ENCODE measurements around the gene ZFAND2A.

Gene ZFAND2A

GRCh38 chr7:1130021-1130990 lies 29.7 kb downstream of the ZFAND2A start:
- no peak for TF ChIP-seq PKNOX1 (IDR thresholded peaks at IDR 0.05)
- TF ChIP-seq HDGF (IDR thresholded peaks at IDR 0.05; ENCODE audit: borderline replicate concordance), result no peak
- no peak for TF ChIP-seq SP1 (IDR thresholded peaks at IDR 0.05)
- no peak for TF ChIP-seq BHLHE40 (IDR thresholded peaks at IDR 0.05; ENCODE audit: borderline replicate concordance)
- TF ChIP-seq TARDBP (IDR thresholded peaks at IDR 0.05), result no peak
- TF ChIP-seq CTBP1 (IDR thresholded peaks at IDR 0.05; ENCODE audit: borderline replicate concordance), result no peak
- TF ChIP-seq FOXK2 (IDR thresholded peaks at IDR 0.05), result no peak
- no peak for TF ChIP-seq LEF1 (IDR thresholded peaks at IDR 0.05; ENCODE audit: borderline replicate concordance)
- TF ChIP-seq ELF4 (IDR thresholded peaks at IDR 0.05), result no peak
- TF ChIP-seq FOXA1 (IDR thresholded peaks at IDR 0.05), result no peak
- no peak for TF ChIP-seq NFRKB (IDR thresholded peaks at IDR 0.05)
- no peak for TF ChIP-seq FOXM1 (IDR thresholded peaks at IDR 0.05; ENCODE audit: borderline replicate concordance)
- TF ChIP-seq L3MBTL2 (conservative IDR thresholded peaks at IDR 0.05), result no peak
- no peak for TF ChIP-seq ARNT (IDR thresholded peaks at IDR 0.05)
- no peak for TF ChIP-seq ZNF384 (IDR thresholded peaks at IDR 0.05)
- POLR2A ChIA-PET, result no interaction called here
- CTCF ChIA-PET, result no interaction called here
- no peak for DNase-seq (ENCODE audit: extremely low spot score)

- POLR2A ChIA-PET, result no interaction called here
- TF ChIP-seq ZNF384 (IDR thresholded peaks at IDR 0.05) (no peak), HDGF (IDR thresholded peaks at IDR 0.05; ENCODE audit: borderline replicate concordance) (no peak), BHLHE40 (IDR thresholded peaks at IDR 0.05; ENCODE audit: borderline replicate concordance) (no peak), CTBP1 (IDR thresholded peaks at IDR 0.05; ENCODE audit: borderline replicate concordance) (no peak), L3MBTL2 (conservative IDR thresholded peaks at IDR 0.05) (no peak), ELF4 (IDR thresholded peaks at IDR 0.05) (no peak), NFRKB (IDR thresholded peaks at IDR 0.05) (no peak), LEF1 (IDR thresholded peaks at IDR 0.05; ENCODE audit: borderline replicate concordance) (no peak), PKNOX1 (IDR thresholded peaks at IDR 0.05) (no peak), SUZ12 (IDR thresholded peaks at IDR 0.05) (no peak), ARNT (IDR thresholded peaks at IDR 0.05) (no peak), FOXK2 (IDR thresholded peaks at IDR 0.05) (no peak), FOXM1 (IDR thresholded peaks at IDR 0.05; ENCODE audit: borderline replicate concordance) (no peak), SP1 (IDR thresholded peaks at IDR 0.05) (no peak), FOXA1 (IDR thresholded peaks at IDR 0.05) (no peak), TARDBP (IDR thresholded peaks at IDR 0.05) (no peak)
- CTCF ChIA-PET, result no interaction called here
- DNase-seq (ENCODE audit: extremely low spot score), result no peak
Observed at GRCh38 chr7:1129431-1129830, 30.6 kb downstream of the ZFAND2A start.

- ChIA-PET POLR2A (no interaction called here), CTCF (no interaction called here)
- no peak for DNase-seq (ENCODE audit: extremely low spot score)
- TF ChIP-seq HDGF (IDR thresholded peaks at IDR 0.05; ENCODE audit: borderline replicate concordance) (no peak), BHLHE40 (IDR thresholded peaks at IDR 0.05; ENCODE audit: borderline replicate concordance) (no peak), LEF1 (IDR thresholded peaks at IDR 0.05; ENCODE audit: borderline replicate concordance) (no peak), ARNT (IDR thresholded peaks at IDR 0.05) (no peak), FOXM1 (IDR thresholded peaks at IDR 0.05; ENCODE audit: borderline replicate concordance) (no peak), FOXA1 (IDR thresholded peaks at IDR 0.05) (no peak), FOXK2 (IDR thresholded peaks at IDR 0.05) (no peak), SP1 (IDR thresholded peaks at IDR 0.05) (no peak), L3MBTL2 (conservative IDR thresholded peaks at IDR 0.05) (no peak), SUZ12 (IDR thresholded peaks at IDR 0.05) (no peak), TARDBP (IDR thresholded peaks at IDR 0.05) (no peak)
Observed at GRCh38 chr7:1127001-1127400, 33.0 kb downstream of the ZFAND2A start.

- CTCF ChIA-PET, result interaction anchor here (0.7 kb wide), 1 partner anchor 132 kb away, joined by 3 read pairs; no protein-coding TSS in a partner anchor
- POLR2A ChIA-PET, result interaction anchor here (1.0 kb wide), 1 partner anchor 35 kb away, joined by 3 read pairs; the partner anchor contains the start of gene ZFAND2A
- DNase-seq (ENCODE audit: extremely low spot score), result no peak
- TF ChIP-seq FOXA1 (IDR thresholded peaks at IDR 0.05), result no peak
- TF ChIP-seq PKNOX1 (IDR thresholded peaks at IDR 0.05), result no peak
- TF ChIP-seq BHLHE40 (IDR thresholded peaks at IDR 0.05; ENCODE audit: borderline replicate concordance), result no peak
- no peak for TF ChIP-seq ARNT (IDR thresholded peaks at IDR 0.05)
- TF ChIP-seq FOXK2 (IDR thresholded peaks at IDR 0.05), result no peak
- no peak for TF ChIP-seq CTBP1 (IDR thresholded peaks at IDR 0.05; ENCODE audit: borderline replicate concordance)
- no peak for TF ChIP-seq HDGF (IDR thresholded peaks at IDR 0.05; ENCODE audit: borderline replicate concordance)
- no peak for TF ChIP-seq FOXM1 (IDR thresholded peaks at IDR 0.05; ENCODE audit: borderline replicate concordance)
- TF ChIP-seq SP1 (IDR thresholded peaks at IDR 0.05), result no peak
- no peak for TF ChIP-seq NFRKB (IDR thresholded peaks at IDR 0.05)
- no peak for TF ChIP-seq TARDBP (IDR thresholded peaks at IDR 0.05)
- TF ChIP-seq LEF1 (IDR thresholded peaks at IDR 0.05; ENCODE audit: borderline replicate concordance), result no peak
- TF ChIP-seq ELF4 (IDR thresholded peaks at IDR 0.05), result no peak
- TF ChIP-seq L3MBTL2 (conservative IDR thresholded peaks at IDR 0.05), result no peak
- TF ChIP-seq ZNF384 (IDR thresholded peaks at IDR 0.05), result no peak
- TF ChIP-seq SUZ12 (IDR thresholded peaks at IDR 0.05), result no peak
Observed at GRCh38 chr7:1125603-1125969, 34.4 kb downstream of the ZFAND2A start.

Data from HEK293T (cell line).